Measurements from ENCODE around the gene SEMA7A.
"Not testable (repeated sequence)": the region's sequence is repeated elsewhere in the genome, so short reads cannot be mapped to it uniquely, and the experiment has no call there.

Gene SEMA7A

GRCh38 chr15:74464897-74465296 lies 31.1 kb upstream of the SEMA7A start:
- no peak for TF ChIP-seq CTCF (conservative IDR thresholded peaks at IDR 0.05; ENCODE audit: low read length)
- no peak overlapping the region for H3K4me3 ChIP-seq (ENCODE audit: low read length)
- DNase-seq (ENCODE audit: low read depth), result no peak

- H3K4me3 ChIP-seq (ENCODE audit: low read length), result no peak overlapping the region
- no peak for DNase-seq (ENCODE audit: low read depth)
- TF ChIP-seq CTCF (conservative IDR thresholded peaks at IDR 0.05; ENCODE audit: low read length), result no peak
Observed at GRCh38 chr15:74464216-74464615, 30.5 kb upstream of the SEMA7A start.

GRCh38 chr15:74463634-74464033 lies 29.9 kb upstream of the SEMA7A start:
- DNase-seq (ENCODE audit: low read depth), result no peak
- TF ChIP-seq CTCF (conservative IDR thresholded peaks at IDR 0.05; ENCODE audit: low read length), result no peak
- H3K4me3 ChIP-seq (ENCODE audit: low read length), result no peak overlapping the region

GRCh38 chr15:74461847-74462511 lies 28.2 kb upstream of the SEMA7A start:
- H3K4me3 ChIP-seq (ENCODE audit: low read length), result peak overlapping the region; percentile 97
- DNase-seq (ENCODE audit: low read depth), result no peak
- TF ChIP-seq CTCF (conservative IDR thresholded peaks at IDR 0.05; ENCODE audit: low read length), result no peak

- peak; percentile 31 for TF ChIP-seq CTCF (conservative IDR thresholded peaks at IDR 0.05; ENCODE audit: low read length)
- H3K4me3 ChIP-seq (ENCODE audit: low read length), result peak within 1 kb of the TSS; percentile 97
- peak; percentile 94 for DNase-seq (ENCODE audit: low read depth)
Observed at GRCh38 chr15:74460871-74461846, 27.4 kb upstream of the SEMA7A start, which contains the start of gene UBL7. Gene UBL7, minus strand, starts transcription at chr15:74461160. Its CDS starts 2,293 bp downstream, at chr15:74458867.

GRCh38 chr15:74460298-74460697 lies 26.5 kb upstream of the SEMA7A start:
- DNase-seq (ENCODE audit: low read depth), result no peak
- peak overlapping the region; percentile 97 for H3K4me3 ChIP-seq (ENCODE audit: low read length)
- TF ChIP-seq CTCF (conservative IDR thresholded peaks at IDR 0.05; ENCODE audit: low read length), result no peak

GRCh38 chr15:74459798-74460197 lies 26.0 kb upstream of the SEMA7A start:
- not testable (repeated sequence) for DNase-seq (ENCODE audit: low read depth); H3K4me3 ChIP-seq (ENCODE audit: low read length)
